GM11168 (cell line): ENCODE results near the gene C10orf90.

Experiments used
- in situ Hi-C: fragments of 300-500 bp; cut with MboI; formaldehyde crosslinking; loops from one replicate; pipeline ENCODE4 v1.12.0; 2022; ENCODE audit warnings: low sequenced_read_pairs; ENCODE audit not compliant: unreplicated experiment

Gene C10orf90

GRCh38 chr10:126479280-126479895 is 191.1 kb downstream of the C10orf90 start:
- in situ Hi-C loops = no loop called here

GRCh38 chr10:126478546-126478945 is 191.9 kb downstream of the C10orf90 start:
- in situ Hi-C loops = no loop called here

DNA sequence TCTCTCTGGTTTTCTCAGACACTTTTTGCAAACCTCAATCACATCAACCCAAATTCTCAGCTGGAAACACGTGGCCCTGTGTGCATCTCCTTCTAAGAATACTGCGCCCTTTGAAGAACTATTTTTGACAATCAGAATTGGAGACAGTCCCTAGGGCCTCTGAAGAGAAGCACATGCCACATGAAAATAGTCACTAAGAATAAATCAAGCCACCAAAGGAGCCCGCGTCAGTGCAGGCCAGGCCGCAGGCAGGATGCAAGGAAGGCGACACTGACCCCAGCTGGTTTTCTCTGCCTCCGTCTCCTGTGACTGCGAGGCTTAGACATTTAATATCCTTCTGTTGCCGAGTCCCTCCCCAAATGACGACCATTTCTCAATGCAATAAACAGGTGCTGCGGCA is 194.2 kb downstream of the C10orf90 start:
- in situ Hi-C loops = no loop called here

DNA sequence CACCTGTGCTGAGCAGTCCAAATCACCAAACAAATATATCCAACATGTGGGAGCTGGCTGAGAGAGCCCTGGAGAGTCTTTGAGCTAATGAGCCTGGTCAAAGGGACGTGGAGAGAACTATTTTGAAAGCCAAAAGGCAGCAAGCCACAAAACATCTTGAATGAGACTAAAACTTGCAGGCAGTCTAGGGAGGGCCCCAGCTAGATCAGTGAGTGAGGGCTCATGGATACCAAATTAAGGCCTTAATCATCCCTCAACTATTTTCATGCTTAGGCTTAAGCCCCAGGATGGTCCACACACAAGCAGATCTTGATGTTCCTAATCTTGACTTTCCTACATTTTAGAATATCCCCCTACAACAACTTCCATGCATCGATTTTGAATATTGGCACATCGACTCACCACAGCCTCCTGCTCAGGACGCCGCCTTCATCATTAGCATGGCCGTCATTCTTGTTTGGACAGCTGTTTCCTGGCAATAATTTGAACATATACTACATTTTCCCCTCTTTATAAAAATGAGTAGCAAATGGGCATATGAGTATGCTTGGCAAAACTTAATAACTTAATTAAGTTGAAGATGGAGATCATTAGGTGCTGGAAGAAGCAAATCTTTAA is 195.3 kb downstream of the C10orf90 start:
- in situ Hi-C loops = no loop called here

GRCh38 chr10:126474031-126474430 is 196.5 kb downstream of the C10orf90 start:
- in situ Hi-C loops = no loop called here

DNA sequence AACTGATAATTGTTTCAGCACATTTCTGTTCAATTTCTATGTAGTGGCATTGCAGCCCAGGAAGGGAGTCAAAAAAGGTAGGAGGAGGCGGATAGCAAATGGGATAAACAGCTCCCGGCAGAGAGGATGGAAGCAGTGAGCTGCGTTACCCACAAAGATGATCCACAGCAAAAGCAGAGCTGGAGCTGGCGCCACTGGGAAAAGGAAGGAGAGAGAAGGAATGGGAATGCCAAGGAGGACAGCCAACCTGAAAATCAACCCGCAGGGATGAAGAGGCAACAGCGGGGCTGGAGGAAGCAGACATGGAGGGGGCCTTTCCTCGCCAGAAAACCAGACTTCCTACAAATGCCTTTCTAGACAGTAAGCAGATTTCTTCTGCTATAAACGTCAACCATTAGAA is 199.5 kb downstream of the C10orf90 start:
- in situ Hi-C loops = no loop called here

- in situ Hi-C loops = no loop called here
These were observed 200.8 kb downstream of the C10orf90 start for GRCh38 chr10:126469692-126470091.

GRCh38 chr10:126468876-126469643 is 201.4 kb downstream of the C10orf90 start:
- in situ Hi-C loops = no loop called here

DNA sequence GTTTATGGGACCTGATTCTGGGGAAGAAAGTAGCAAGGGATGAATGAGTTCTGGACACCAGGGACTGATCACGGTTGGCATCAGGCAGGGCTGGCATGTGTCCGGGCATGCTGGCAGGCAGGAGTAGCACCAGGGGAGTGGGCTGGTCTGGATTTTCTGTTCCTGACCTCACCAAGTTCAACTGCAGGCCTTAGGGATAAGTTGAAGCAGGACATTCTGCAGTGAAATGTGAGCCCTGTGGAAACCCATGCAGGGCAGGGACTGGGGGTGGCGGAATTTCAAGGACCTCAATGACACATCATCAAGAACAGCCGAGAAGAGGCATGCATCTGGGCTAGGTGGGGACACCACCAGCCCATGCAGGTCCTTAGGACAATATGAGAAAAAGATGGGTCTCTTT is 202.0 kb downstream of the C10orf90 start:
- in situ Hi-C loops = no loop called here

- in situ Hi-C loops = no loop called here
These were observed 204.7 kb downstream of the C10orf90 start for GRCh38 chr10:126465771-126466170.

- in situ Hi-C loops = no loop called here
These were observed 207.2 kb downstream of the C10orf90 start for GRCh38 chr10:126463286-126463685.

DNA sequence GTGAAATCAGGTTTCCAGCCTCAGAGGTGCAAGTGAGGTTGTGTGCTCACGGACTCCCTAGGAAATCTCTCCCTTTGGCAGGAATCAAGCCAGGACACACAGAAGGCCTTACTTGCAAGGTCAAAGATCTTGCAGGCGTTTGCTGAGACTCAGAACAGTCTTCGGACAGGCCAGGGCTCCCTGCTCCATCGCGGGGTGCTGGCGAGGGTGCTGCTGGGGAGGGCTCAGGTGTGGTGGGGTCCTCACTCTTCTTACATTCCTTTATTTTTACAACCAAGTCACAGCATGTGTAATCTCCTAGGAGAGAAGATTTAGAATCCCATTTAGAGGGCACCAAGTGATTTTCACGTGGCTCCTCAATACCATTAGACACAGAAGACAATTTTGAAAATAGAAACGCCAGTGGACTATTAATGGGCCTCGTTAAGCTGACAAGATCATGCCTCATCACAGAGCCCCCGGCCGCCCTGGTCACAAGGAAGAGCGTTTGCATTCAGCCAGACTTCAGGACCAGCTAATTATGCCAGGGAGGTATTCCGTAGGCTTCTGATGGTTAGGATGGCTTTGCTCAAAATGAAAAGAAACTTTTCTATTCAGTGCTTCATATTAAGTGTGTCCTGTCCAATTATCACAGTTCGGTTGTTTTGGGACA is 209.1 kb downstream of the C10orf90 start:
- in situ Hi-C loops = no loop called here

DNA sequence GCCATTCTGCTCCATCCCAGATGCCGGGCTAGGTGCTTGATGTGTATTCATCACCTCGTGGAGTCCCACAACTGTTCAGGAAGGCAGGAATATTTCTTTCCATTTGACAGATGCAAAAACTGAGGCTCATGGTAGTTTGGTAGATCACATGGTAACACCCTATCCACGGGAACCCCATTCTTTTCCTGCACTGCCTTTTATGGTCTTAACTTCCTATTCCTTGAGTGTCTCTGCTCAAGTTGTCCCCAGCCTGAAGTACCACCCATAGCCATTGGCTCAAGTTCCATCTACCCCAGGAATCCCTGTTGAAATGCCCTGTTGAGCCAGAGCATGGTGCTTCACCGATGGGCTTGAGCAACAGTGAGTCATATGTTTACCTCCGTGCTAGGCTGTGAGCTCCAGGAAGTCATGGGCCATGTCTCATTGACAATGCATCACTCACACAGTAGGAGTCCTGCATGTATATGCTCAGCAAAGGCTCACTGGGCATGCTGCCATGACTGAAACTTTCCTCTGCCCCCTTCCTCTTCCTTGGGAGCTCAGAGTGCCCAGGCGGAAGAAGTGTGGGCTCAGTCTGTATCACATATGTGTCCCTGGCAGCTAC is 210.5 kb downstream of the C10orf90 start:
- in situ Hi-C loops = no loop called here

GRCh38 chr10:126459032-126459831 is 211.3 kb downstream of the C10orf90 start:
- in situ Hi-C loops = no loop called here

GRCh38 chr10:126458466-126458865 is 212.0 kb downstream of the C10orf90 start:
- in situ Hi-C loops = no loop called here

DNA sequence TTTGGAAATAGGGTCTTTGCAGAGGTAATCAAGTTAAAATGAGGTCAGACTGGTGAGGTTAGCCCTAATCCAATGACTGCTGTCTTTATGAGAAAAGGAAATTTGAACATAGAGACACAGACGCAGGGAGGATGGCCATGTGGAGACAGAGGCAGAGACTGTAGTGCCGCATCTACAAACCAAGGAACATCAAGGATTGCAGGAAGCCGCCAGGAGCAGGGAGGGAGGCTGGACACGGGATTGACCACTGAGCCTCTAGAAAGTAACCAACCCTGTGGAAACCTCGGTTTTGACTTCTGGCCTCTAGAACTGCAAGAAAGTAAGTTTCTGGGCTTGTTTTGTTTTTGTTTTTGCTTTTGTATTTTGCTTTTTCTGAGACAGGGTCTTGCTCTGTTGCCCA is 213.9 kb downstream of the C10orf90 start:
- in situ Hi-C loops = no loop called here

- in situ Hi-C loops = no loop called here
These were observed 214.6 kb downstream of the C10orf90 start for GRCh38 chr10:126455766-126456405.

- in situ Hi-C loops = no loop called here
These were observed 215.3 kb downstream of the C10orf90 start for GRCh38 chr10:126455036-126455765.
